Stomach (tissue), 9 donors: ENCODE measurements around the gene TEDC1. TPM values are rescaled to one million over a fixed set of nuclear protein-coding genes. Genes with fewer than 3 reads are reported as not detected.

ENCODE experiments used
- DNase-seq, 2 donors: peaks; one replicate each; pipeline versions ENCODE4 v3.0.0 to v3.0.0-alpha.2; 2013 to 2019
- H3K27ac ChIP-seq, 5 donors: fragments of 200-600 bp in 4 of 5; sonication (generic) in 4 of 5; one replicate each; pipeline ENCODE4 v1.5.1; 2013 to 2019; ENCODE audit warnings: mild to moderate bottlenecking in 1 of 5, moderate library complexity in 1 of 5
- H3K27me3 ChIP-seq, 3 donors: fragments of 200-600 bp; sonication (generic); one replicate each; pipeline ENCODE4 v1.5.1; 2017 to 2019; ENCODE audit warnings: mixed run types in 1 of 3
- H3K36me3 ChIP-seq, 4 donors: fragments of 200-600 bp; sonication (generic); 1 replicate in 3 of 4; 2 replicates in 1 of 4; pipeline ENCODE4 v1.5.1; 2016 to 2019
- H3K4me1 ChIP-seq, 4 donors: fragments of 200-600 bp; sonication (generic); one replicate each; pipeline ENCODE4 v1.5.1; 2016 to 2019
- H3K4me3 ChIP-seq, 4 donors: fragments of 200-600 bp; sonication (generic) in 3 of 4; one replicate each; pipeline ENCODE4 v1.5.1; 2016 to 2019; ENCODE audit warnings: mild to moderate bottlenecking in 1 of 4
- H3K9me3 ChIP-seq, 4 donors: fragments of 200-600 bp; sonication (generic); one replicate each; pipeline ENCODE4 v1.5.1; 2016 to 2019
- EP300 ChIP-seq: sonication (generic); formaldehyde crosslinking; IDR thresholded peaks from one replicate; pipeline ENCODE4 v1.6.1; 2017; ENCODE audit warnings: antibody characterized with exemption
- POLR2A ChIP-seq, 4 donors: fragments of 450-650 bp; IDR thresholded peaks; one replicate each; pipeline ENCODE4 v1.6.1; 2016; ENCODE audit warnings: antibody characterized with exemption in 4 of 4, control low read depth in 2 of 4, mild to moderate bottlenecking in 1 of 4, moderate library complexity in 1 of 4
- POLR2AphosphoS5 ChIP-seq, 3 donors: sonication (generic); formaldehyde crosslinking; IDR thresholded peaks; one replicate each; pipeline ENCODE4 v1.6.1; 2016; ENCODE audit warnings: antibody characterized with exemption in 3 of 3
- WGBS, 5 donors: extraction: QIAGEN DNeasy Blood & Tissue Kit in 3 of 5; methylation state at CpG; one replicate each; pipeline versions ENCODE4 v1.1.5 to v1.1.7; 2013 to 2018; 5-methylcytosine and 5-hydroxymethylcytosine counted together
- intact Hi-C: fragments of 100-400 bp; cut with DNase I; formaldehyde crosslinking; loops from one replicate; pipeline ENCODE4 v1.15.1; 2023; ENCODE audit warnings: low total_unique reads
- polyA plus RNA-seq, 3 donors: library from polyadenylated mRNA; stranded (reverse); fragments of 200-250 nt; gene quantifications; one replicate each; pipeline ENCODE4 v1.2.3, GENCODE V29; 2013
- total RNA-seq, 5 donors: library from RNA; depleted of rRNA; stranded (reverse); fragments of >200 nt; gene quantifications; one replicate each; pipeline versions ENCODE4 v1.1.0 to v1.2.3, GENCODE V29; 2014 to 2016
- TF ChIP-seq, protein P1 (sequence below), 7 experiments: fragments of 450-650 bp in 4 of 7; fragments of 200-600 bp in 3 of 7; sonication (generic) in 3 of 7; IDR thresholded peaks; one replicate each; pipeline ENCODE4 v1.5.1; 2016 to 2019; ENCODE audit warnings: antibody characterized with exemption in 7 of 7, control low read depth in 2 of 7, mild to moderate bottlenecking in 1 of 7
- donor health status: healthy with polysubstance abuse.
- donor health status: Bipolar disorder and iron deficiency.
- donor health status: healthy.

TEDC1 gene
- total and polyA plus RNA-seq, 8 donors, result 3.0 to 167 (median 17.9) TPM

DNA sequence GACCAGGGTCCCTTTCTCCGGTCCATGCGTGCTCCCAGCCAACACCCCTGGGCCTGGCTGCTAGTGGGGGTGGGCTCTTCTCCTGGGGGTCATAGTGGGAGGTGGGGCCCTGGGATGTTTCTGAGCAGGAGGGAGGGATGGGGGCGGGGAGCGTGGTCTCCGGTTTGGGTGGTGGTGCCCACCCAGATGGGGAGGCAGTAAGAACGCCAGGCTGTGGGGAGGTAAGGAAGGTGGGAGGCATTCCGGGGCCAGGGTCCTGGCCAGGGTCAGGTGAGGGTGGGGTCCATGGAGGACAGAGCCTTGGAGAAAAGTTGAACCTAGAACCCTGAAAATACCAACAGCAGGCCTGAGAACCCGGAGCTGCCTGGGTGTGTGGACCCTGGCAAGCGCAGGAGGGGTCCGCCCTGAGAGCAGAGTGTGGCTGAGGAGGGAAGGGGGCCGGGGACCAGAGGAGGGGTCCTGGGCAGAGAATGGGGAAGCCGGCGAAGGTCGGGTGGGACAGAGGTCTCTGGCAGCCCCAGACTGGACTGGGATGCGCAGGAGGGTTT, 10.8 kb upstream of the TEDC1 start:
- TF ChIP-seq POLR2AphosphoS5 (IDR thresholded peaks at IDR 0.05) (no peak), EP300 (no peak), POLR2A (IDR thresholded peaks at IDR 0.05) (no peak)
- TF ChIP-seq, protein P1, sequence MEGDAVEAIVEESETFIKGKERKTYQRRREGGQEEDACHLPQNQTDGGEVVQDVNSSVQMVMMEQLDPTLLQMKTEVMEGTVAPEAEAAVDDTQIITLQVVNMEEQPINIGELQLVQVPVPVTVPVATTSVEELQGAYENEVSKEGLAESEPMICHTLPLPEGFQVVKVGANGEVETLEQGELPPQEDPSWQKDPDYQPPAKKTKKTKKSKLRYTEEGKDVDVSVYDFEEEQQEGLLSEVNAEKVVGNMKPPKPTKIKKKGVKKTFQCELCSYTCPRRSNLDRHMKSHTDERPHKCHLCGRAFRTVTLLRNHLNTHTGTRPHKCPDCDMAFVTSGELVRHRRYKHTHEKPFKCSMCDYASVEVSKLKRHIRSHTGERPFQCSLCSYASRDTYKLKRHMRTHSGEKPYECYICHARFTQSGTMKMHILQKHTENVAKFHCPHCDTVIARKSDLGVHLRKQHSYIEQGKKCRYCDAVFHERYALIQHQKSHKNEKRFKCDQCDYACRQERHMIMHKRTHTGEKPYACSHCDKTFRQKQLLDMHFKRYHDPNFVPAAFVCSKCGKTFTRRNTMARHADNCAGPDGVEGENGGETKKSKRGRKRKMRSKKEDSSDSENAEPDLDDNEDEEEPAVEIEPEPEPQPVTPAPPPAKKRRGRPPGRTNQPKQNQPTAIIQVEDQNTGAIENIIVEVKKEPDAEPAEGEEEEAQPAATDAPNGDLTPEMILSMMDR (IDR thresholded peaks at IDR 0.05), result no peak
- 62 to 71% (median 69%) methylated on average over 15 of the region's 15 CpGs for WGBS, 5 donors
- Histone ChIP-seq H3K4me1 (peaks cover 63 to 95% (median 82%) of the 10 kb centered on the region in 4 donors), H3K4me3 (peak overlapping the region in 1 of 4 donors; percentile 41), H3K27ac (peak overlapping the region; percentile 89 to 95 (median 92)), H3K36me3 (peaks cover 0 to 18% (median 4%) of the 10 kb centered on the region in 4 donors), H3K9me3 (no peaks in the 10 kb centered on the region), H3K27me3 (peaks cover 0 to 64% (median 13%) of the 10 kb centered on the region in 3 donors)
- peak in 1 of 2 donors; percentile 36 for DNase-seq
- intact Hi-C loops, result no loop called here

DNA sequence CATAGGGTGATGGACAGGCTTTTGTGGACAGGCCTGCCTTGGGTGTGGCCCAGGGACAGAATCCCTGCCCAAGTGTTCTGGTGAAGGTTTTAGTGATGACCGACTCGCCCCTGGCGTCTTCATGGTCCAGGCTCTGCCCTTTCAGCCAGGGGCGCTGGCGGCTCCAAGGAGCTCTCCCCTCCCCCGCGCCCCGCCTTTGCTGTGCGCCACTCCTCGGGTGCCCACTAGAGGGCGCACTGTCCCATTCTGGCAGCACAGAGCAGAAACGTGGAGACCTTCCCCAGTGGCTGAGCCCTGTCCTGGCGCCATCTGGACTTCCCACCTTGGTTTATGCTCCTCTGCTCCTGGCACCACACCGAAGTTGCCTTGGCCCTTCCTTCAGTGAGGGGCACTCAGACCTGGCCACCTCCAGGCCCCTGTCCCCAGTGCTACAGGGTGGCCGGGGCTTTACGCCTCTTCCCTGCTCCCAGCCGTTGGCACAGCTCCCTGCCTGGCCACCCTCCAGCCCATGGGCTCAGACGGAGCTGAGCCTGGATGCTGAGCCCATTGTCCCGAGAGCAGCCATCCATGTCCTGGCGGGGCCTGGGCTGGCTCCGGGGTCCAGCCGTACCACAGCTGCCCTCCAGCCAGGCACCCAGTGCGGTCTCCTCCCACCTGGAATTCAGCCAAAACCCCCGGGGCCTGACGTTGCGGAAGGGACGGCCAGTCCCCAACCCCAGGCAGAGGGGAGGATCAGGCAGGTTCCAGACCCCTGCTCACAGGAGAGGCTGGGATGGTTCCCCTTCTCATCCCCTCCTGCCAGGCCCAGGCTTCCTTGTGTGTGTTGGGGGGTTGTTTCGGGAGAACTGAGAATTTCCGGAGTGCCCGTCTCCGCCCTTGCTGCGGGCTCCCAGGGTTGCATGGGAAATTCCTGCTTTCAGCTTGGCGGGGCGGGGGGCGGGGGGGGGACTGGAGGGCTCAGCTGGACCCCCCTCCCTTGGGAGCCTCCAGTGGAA, 9.9 kb upstream of the TEDC1 start:
- peak; percentile 62 to 82 (median 75) for TF ChIP-seq POLR2AphosphoS5 (IDR thresholded peaks at IDR 0.05)
- no peak for TF ChIP-seq POLR2A (IDR thresholded peaks at IDR 0.05)
- TF ChIP-seq, protein P1 (IDR thresholded peaks at IDR 0.05), result peak in 6 of 7 experiments; percentile 34 to 100 (median 99)
- DNase-seq, result peak; percentile 91 to 97
- peak overlapping the region; percentile 29 to 42 (median 39) for H3K4me3 ChIP-seq
- H3K4me1 ChIP-seq, result peaks cover 60 to 95% (median 81%) of the 10 kb centered on the region in 4 donors
- peak overlapping the region; percentile 89 to 95 (median 92) for H3K27ac ChIP-seq
- intact Hi-C loops, result no loop called here
- no peaks in the 10 kb centered on the region for H3K9me3 ChIP-seq
- H3K27me3 ChIP-seq, result peaks cover 0 to 64% (median 13%) of the 10 kb centered on the region in 3 donors
- 0 to 1% (median 1%) methylated on average over 21 to 35 of the region's 35 CpGs for WGBS, 5 donors
- peaks cover 0 to 18% (median 4%) of the 10 kb centered on the region in 4 donors for H3K36me3 ChIP-seq

DNA sequence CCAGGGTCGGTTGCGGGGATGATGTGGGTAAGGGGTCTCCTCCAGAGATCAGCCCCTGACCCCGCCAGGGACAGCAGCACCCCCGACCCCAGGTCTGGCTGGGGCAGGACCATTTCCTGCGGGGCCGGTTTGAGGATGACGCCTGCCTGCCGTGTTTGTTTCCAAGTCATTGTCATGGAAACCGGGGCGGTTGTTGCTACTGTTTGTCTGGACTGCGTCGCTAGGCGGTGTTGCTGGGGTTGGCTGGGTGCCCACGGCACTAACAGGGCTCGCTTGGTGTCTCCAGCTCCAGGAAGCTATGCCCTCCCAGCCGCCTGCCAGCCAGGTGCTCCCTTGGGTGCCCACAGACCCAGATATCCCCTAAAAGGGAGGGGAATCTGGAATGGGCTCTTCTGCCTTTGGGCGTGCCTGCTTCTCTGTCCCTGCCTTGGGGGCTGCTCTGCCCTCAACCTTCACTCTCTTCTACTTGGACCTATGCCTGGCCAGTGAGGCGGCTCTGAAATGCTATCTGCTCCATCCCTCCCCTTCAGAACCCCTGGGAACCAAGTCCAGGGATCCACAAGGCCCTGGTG, 9.1 kb upstream of the TEDC1 start:
- H3K4me3 ChIP-seq, result peak overlapping the region; percentile 29 to 42 (median 39)
- peaks cover 60 to 95% (median 81%) of the 10 kb centered on the region in 4 donors for H3K4me1 ChIP-seq
- intact Hi-C loops, result no loop called here
- TF ChIP-seq POLR2A (IDR thresholded peaks at IDR 0.05), result no peak
- TF ChIP-seq POLR2AphosphoS5 (IDR thresholded peaks at IDR 0.05), result peak; percentile 33 to 75 (median 38)
- no peak for TF ChIP-seq EP300
- TF ChIP-seq, protein P1 (IDR thresholded peaks at IDR 0.05), result peak in 1 of 7 experiments; percentile 13
- no peaks in the 10 kb centered on the region for H3K9me3 ChIP-seq
- peaks cover 0 to 64% (median 19%) of the 10 kb centered on the region in 3 donors for H3K27me3 ChIP-seq
- H3K36me3 ChIP-seq, result peaks cover 0 to 18% (median 4%) of the 10 kb centered on the region in 4 donors
- DNase-seq, result peak; percentile 93 to 99
- peak overlapping the region; percentile 89 to 95 (median 92) for H3K27ac ChIP-seq
- WGBS, 5 donors, result 0 to 1% (median 1%) methylated on average over 10 to 18 of the region's 18 CpGs
